CD4-positive, CD25-positive, alpha-beta regulatory T cell (primary cell): Measurements from ENCODE around the gene SCAF8. TPM values are rescaled to one million over a fixed set of nuclear protein-coding genes. Genes with fewer than 3 reads are reported as not detected.
"Not testable (repeated sequence)": the region's sequence is repeated elsewhere in the genome, so short reads cannot be mapped to it uniquely, and the experiment has no call there.

ENCODE experiments used
- ATAC-seq, 2 donors: fragments of 150-1000 bp; cut with Tn5 transposase; one replicate each; pipeline ENCODE4 v1.10.0; 2021; ENCODE audit warnings: low read depth in 2 of 2, moderate number of reproducible peaks in 2 of 2, moderate library complexity in 1 of 2
- DNase-seq, 3 donors: peaks; one replicate each; pipeline versions ENCODE4 v3.0.0 to v3.0.0-alpha.2; 2012 to 2022; ENCODE audit warnings: mixed read lengths in 1 of 3
- H3K27ac ChIP-seq: one replicate; pipeline ENCODE4 v1.7.0; 2013; ENCODE audit warnings: mild to moderate bottlenecking, low read length; ENCODE audit not compliant: insufficient read depth, poor library complexity, severe bottlenecking
- H3K27me3 ChIP-seq: one replicate; pipeline ENCODE4 v1.7.0; 2013; ENCODE audit warnings: low read length; ENCODE audit not compliant: control insufficient read depth, insufficient read depth
- H3K36me3 ChIP-seq: one replicate; pipeline ENCODE4 v1.7.0; 2013; ENCODE audit warnings: mild to moderate bottlenecking, low read length, moderate library complexity; ENCODE audit not compliant: control insufficient read depth, insufficient read depth
- H3K4me1 ChIP-seq: 2 replicates; pipeline ENCODE4 v1.7.0; 2013; ENCODE audit warnings: mild to moderate bottlenecking, low read length; ENCODE audit not compliant: insufficient read depth, control insufficient read depth, poor library complexity, severe bottlenecking
- H3K4me3 ChIP-seq: one replicate; pipeline ENCODE4 v1.7.0; 2013; ENCODE audit warnings: low read depth, mild to moderate bottlenecking, low read length, moderate library complexity
- H3K9me3 ChIP-seq, 2 experiments: 1 replicate in 1 of 2; 2 replicates in 1 of 2; pipeline ENCODE4 v1.7.0; 2013; ENCODE audit warnings: low read length in 2 of 2, mild to moderate bottlenecking in 1 of 2, moderate library complexity in 1 of 2; ENCODE audit not compliant: control insufficient read depth in 2 of 2
- H3K27ac Mint-ChIP-seq, 3 donors: one replicate each; pipeline ENCODE4 v1.8.0; 2020 to 2022; ENCODE audit warnings: mild to moderate bottlenecking in 3 of 3, mixed read lengths in 3 of 3, moderate library complexity in 2 of 3
- H3K27me3 Mint-ChIP-seq: one replicate; pipeline ENCODE4 v1.8.0; 2022; ENCODE audit warnings: mild to moderate bottlenecking, mixed read lengths
- H3K36me3 Mint-ChIP-seq: one replicate; pipeline ENCODE4 v1.8.0; 2020; ENCODE audit warnings: mixed read lengths
- H3K4me1 Mint-ChIP-seq, 4 donors: one replicate each; pipeline ENCODE4 v1.8.0; 2020 to 2022; ENCODE audit warnings: mixed read lengths in 4 of 4, mild to moderate bottlenecking in 1 of 4
- H3K4me3 Mint-ChIP-seq, 4 donors: one replicate each; pipeline ENCODE4 v1.8.0; 2020 to 2022; ENCODE audit warnings: mild to moderate bottlenecking in 4 of 4, mixed read lengths in 4 of 4, moderate library complexity in 3 of 4
- H3K9me3 Mint-ChIP-seq, 7 donors: one replicate each; pipeline ENCODE4 v1.8.0; 2020 to 2022; ENCODE audit warnings: mixed read lengths in 7 of 7, mild to moderate bottlenecking in 3 of 7, moderate library complexity in 2 of 7
- polyA plus RNA-seq, 4 donors: library from polyadenylated mRNA; unstranded; fragments of 300-500 nt; fragmentation: Illumina TruSeq; gene quantifications; one replicate each; pipeline ENCODE4 v1.2.3, GENCODE V29; 2021
- total RNA-seq: library from RNA; stranded (reverse); gene quantifications from one replicate; pipeline ENCODE4 v1.2.3, GENCODE V29; 2022

SCAF8 gene
- total and polyA plus RNA-seq, 5 donors from 2014 or later, result 13.7 to 72.0 (median 15.3) TPM

DNA sequence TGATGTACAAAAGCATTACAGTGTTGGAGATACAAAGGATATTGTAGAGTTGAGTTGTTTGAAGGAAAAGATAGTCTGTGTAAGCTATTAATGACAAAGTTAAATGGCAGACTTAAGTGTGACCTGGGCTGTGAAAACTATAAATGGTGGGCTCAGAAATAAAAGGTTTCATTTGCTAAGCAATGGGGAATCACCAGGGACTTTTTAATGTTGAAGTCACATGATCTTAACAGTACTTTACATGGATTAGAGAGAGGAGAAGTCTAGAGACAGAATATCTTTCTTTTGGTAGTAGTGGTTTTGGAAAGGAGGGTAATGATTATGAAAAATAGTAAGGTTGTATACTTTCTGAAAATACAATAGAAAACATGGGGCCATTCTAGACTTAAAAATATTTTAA, 67.1 kb downstream of the SCAF8 start:
- Mint-ChIP-seq H3K4me3 (peak overlapping the region in 1 of 4 donors; percentile 49), H3K36me3 (peaks cover 21% of the 10 kb centered on the region), H3K9me3 (no peaks in the 10 kb centered on the region), H3K27ac (peak overlapping the region in 2 of 3 donors; percentile 68 to 74), H3K27me3 (no peaks in the 10 kb centered on the region), H3K4me1 (peaks cover 17 to 25% (median 23%) of the 10 kb centered on the region in 4 donors)
- DNase-seq, result no peak
- peaks cover 43% of the 10 kb centered on the region for H3K36me3 ChIP-seq
- no peak overlapping the region for H3K4me3 ChIP-seq
- H3K27ac ChIP-seq, result no peak overlapping the region
- H3K4me1 ChIP-seq, result no peaks in the 10 kb centered on the region
- no peaks in the 10 kb centered on the region for H3K9me3 ChIP-seq
- ATAC-seq, result no peak
- H3K27me3 ChIP-seq, result no peaks in the 10 kb centered on the region

DNA sequence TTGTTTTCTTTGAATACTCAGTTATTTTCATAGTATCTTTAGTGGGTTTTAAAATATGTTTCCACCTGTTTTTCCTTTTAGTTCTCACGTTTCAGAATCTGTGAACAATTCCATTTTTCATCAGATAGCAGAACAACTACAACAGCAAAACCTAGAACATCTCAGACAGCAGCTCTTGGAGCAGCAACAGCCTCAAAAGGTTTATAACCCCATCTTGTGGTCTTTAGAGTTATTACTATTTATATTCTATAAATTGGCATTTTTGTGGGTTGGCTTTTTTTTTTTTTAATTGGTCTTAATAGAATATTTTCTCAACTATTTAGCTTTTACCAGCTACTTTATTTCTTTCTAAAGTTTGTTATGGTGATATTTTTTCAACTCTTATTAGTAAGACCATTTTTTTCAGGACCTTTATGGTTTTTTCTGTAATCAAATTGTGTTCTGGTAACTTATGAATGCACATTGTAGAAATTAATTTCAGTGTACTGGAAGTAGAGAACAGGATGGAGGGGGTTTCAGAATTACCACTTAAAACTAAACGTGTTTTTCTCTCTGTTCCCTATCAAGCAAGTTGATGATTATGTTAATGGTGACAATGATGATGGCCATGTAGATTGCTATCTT, 72.2 kb downstream of the SCAF8 start:
- Histone ChIP-seq H3K4me3 (no peak overlapping the region), H3K27me3 (no peaks in the 10 kb centered on the region), H3K36me3 (peaks cover 67% of the 10 kb centered on the region), H3K9me3 (no peaks in the 10 kb centered on the region), H3K4me1 (no peaks in the 10 kb centered on the region), H3K27ac (no peak overlapping the region)
- H3K4me1 Mint-ChIP-seq, result peaks cover 3 to 14% (median 11%) of the 10 kb centered on the region in 4 donors
- no peaks in the 10 kb centered on the region for H3K9me3 Mint-ChIP-seq
- H3K36me3 Mint-ChIP-seq, result peaks cover 42% of the 10 kb centered on the region
- ATAC-seq (peak; percentile 68 to 71), DNase-seq (peak in 2 of 3 donors; percentile 62 to 63)
- no peak overlapping the region for H3K4me3 Mint-ChIP-seq
- no peak overlapping the region for H3K27ac Mint-ChIP-seq
- no peaks in the 10 kb centered on the region for H3K27me3 Mint-ChIP-seq

DNA sequence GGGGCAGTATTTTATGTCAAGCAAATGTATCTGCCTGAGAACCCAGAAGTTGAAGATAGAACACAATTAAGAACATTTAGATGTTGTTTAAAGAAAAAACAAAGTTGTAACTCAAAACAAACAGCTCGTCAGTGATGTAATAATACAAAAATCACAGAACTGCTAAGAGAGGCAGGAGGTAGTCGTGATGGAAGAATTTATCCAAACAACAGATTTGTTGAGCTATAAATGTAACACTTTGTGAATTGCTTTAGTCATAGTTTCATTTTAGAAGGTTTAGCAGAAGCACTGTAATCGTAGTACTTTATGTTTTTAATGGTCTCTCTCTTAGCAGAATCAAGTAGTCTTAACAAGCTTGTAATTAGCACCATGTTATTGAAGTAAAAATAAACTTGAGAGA, 73.6 kb downstream of the SCAF8 start:
- Histone ChIP-seq H3K36me3 (peaks cover 75% of the 10 kb centered on the region), H3K4me1 (no peaks in the 10 kb centered on the region), H3K27me3 (no peaks in the 10 kb centered on the region), H3K4me3 (no peak overlapping the region), H3K9me3 (no peaks in the 10 kb centered on the region), H3K27ac (no peak overlapping the region)
- Mint-ChIP-seq H3K36me3 (peaks cover 54% of the 10 kb centered on the region), H3K4me1 (peaks cover 2 to 11% (median 9%) of the 10 kb centered on the region in 4 donors), H3K9me3 (peaks cover 0 to 2% (median 0%) of the 10 kb centered on the region in 7 donors), H3K27me3 (no peaks in the 10 kb centered on the region), H3K27ac (peak overlapping the region in 1 of 3 donors; percentile 2), H3K4me3 (no peak overlapping the region)
- no peak for ATAC-seq
- DNase-seq, result no peak

DNA sequence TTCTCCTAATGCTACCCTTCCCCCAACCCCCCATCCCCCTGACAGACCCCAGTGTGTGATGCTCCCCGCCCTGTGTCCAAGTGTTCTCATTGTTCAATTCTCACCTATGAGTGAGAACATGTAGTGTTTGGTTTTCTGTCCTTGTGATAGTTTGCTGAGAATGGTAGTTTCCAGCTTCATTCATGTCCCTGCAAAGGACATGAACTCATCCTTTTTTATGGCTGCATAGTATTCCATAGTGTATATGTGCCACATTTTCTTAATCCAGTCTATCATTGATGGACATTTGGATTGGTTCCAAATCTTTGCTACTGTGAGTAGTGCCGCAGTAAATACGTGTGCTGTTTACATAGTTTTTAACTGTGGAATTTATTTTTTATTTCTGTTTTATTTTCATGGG, 78.4 kb downstream of the SCAF8 start:
- peaks cover 94% of the 10 kb centered on the region for H3K36me3 ChIP-seq
- not testable (repeated sequence) for H3K9me3 Mint-ChIP-seq, DNase-seq, H3K4me1 ChIP-seq, H3K4me3 Mint-ChIP-seq, H3K4me1 Mint-ChIP-seq, H3K4me3 ChIP-seq, H3K27me3 ChIP-seq, H3K27ac Mint-ChIP-seq, ATAC-seq, H3K27ac ChIP-seq, H3K9me3 ChIP-seq, H3K27me3 Mint-ChIP-seq
- H3K36me3 Mint-ChIP-seq, result peaks cover 70% of the 10 kb centered on the region

DNA sequence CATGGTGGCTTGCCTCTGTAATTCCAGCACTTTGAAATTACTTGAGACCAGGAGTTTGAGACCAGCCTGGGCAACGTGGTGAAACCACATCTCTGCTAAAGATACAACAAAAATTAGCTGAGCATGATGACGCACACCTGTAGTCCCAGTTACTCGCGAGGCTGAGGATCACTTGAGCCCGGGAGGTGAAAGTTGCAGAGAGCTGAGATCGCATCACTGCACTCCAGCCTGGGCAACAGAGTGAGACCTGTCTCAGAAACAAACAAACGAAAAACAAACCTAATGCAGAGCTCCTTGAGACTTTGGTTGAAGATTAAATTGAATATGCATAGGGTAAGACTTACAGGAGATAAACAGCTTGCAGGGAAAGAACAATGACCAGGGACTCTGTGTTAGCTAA, 80.8 kb downstream of the SCAF8 start:
- Mint-ChIP-seq H3K36me3 (peaks cover 73% of the 10 kb centered on the region), H3K9me3 (peaks cover 0 to 2% (median 0%) of the 10 kb centered on the region in 7 donors), H3K27me3 (no peaks in the 10 kb centered on the region), H3K4me1 (peaks cover 0 to 7% (median 4%) of the 10 kb centered on the region in 4 donors), H3K4me3 (no peak overlapping the region), H3K27ac (no peak overlapping the region)
- DNase-seq (no peak), ATAC-seq (no peak)
- Histone ChIP-seq H3K36me3 (peaks cover 90% of the 10 kb centered on the region), H3K4me1 (no peaks in the 10 kb centered on the region), H3K4me3 (no peak overlapping the region), H3K27ac (no peak overlapping the region), H3K9me3 (no peaks in the 10 kb centered on the region), H3K27me3 (no peaks in the 10 kb centered on the region)

DNA sequence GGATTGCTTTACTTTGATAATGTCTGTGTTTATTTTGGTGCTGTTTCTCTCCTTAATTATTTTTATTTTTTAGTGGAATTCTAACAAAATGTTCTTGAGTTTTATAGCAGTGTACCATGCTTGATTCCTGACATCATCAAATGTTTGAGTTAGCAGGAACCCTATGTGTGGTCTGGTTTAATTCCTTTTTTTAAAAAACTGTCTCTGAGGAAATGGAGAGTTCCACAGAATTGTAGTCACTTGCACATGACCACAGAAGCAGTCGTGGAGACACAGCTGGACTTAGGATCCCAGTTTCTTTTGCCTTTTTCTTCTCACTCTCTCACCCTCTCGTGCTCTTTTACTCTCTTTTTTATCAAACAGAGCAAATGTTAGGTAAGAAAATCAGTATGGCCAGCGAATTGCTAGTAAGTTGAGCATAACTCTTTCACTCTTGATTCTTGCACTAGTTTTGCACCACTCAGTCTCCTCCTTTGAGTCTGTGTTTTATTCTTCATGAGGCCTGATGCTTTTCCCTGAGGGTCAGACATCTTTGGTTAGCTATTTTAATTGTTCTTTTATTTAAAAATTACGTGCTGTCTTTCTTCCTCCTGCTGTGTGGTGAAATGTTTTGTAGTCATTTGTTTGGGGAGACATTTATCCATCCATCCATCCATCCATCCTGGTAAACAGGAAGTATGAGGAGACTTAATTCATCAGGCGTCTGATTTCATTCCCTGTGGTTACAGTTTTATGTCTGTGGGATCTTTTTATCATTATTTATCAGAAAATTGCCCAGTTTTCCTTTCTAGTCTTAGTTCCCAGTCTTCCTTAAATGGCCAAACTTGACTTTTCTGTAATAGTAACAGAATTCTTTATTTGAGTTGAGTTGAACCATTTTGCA, 83.0 kb downstream of the SCAF8 start:
- Mint-ChIP-seq H3K4me3 (no peak overlapping the region), H3K9me3 (peaks cover 0 to 2% (median 0%) of the 10 kb centered on the region in 7 donors), H3K27me3 (no peaks in the 10 kb centered on the region), H3K36me3 (peaks cover 64% of the 10 kb centered on the region), H3K27ac (peak overlapping the region in 1 of 3 donors; percentile 42), H3K4me1 (peaks cover 1 to 7% (median 5%) of the 10 kb centered on the region in 4 donors)
- ATAC-seq (no peak), DNase-seq (no peak)
- Histone ChIP-seq H3K9me3 (no peaks in the 10 kb centered on the region), H3K4me3 (no peak overlapping the region), H3K4me1 (no peaks in the 10 kb centered on the region), H3K27me3 (no peaks in the 10 kb centered on the region), H3K36me3 (peaks cover 90% of the 10 kb centered on the region), H3K27ac (no peak overlapping the region)

DNA sequence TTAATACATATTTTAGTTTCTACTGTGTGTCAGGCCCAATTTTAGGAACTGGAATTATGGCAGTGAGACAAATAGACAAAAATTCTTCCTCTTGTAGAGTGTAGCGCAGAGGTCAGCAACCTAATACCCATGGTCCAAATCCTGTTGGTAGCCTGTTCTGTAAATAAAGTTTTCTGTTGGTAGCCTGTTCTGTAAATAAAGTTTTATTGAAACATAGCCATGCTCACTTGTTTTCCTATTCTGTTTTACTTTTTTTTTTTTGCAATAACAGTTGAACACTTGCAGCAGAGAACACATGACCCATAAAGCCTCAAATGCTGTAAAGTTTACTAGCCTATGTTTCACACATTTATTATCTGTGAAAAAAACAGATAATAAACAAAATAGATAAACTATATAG, 87.9 kb downstream of the SCAF8 start:
- H3K4me1 ChIP-seq, result no peaks in the 10 kb centered on the region
- H3K9me3 Mint-ChIP-seq, result no peaks in the 10 kb centered on the region
- no peak overlapping the region for H3K27ac ChIP-seq
- H3K9me3 ChIP-seq, result no peaks in the 10 kb centered on the region
- peaks cover 58% of the 10 kb centered on the region for H3K36me3 Mint-ChIP-seq
- H3K27me3 ChIP-seq, result no peaks in the 10 kb centered on the region
- ATAC-seq (no peak), DNase-seq (no peak)
- H3K4me3 Mint-ChIP-seq, result no peak overlapping the region
- H3K27ac Mint-ChIP-seq, result peak overlapping the region in 2 of 3 donors; percentile 30 to 32
- no peak overlapping the region for H3K4me3 ChIP-seq
- H3K36me3 ChIP-seq, result peaks cover 91% of the 10 kb centered on the region
- H3K27me3 Mint-ChIP-seq, result no peaks in the 10 kb centered on the region
- H3K4me1 Mint-ChIP-seq, result peaks cover 0 to 22% (median 17%) of the 10 kb centered on the region in 4 donors
